HG03064 (cell line): ENCODE results near the gene VMP1.
"Not testable (repeated sequence)": the region's sequence is repeated elsewhere in the genome, so short reads cannot be mapped to it uniquely, and the experiment has no call there.

Source experiments
- ATAC-seq: cut with Tn5 transposase; IDR thresholded peaks from one replicate; pipeline ENCODE4 v1.9.1; 2021; ENCODE audit warnings: low read depth; ENCODE audit not compliant: unreplicated experiment

The VMP1 gene

GRCh38 chr17:59776577-59776976, 69.1 kb downstream of the VMP1 start:
- no peak for ATAC-seq

- no peak for ATAC-seq
These were observed 69.6 kb downstream of the VMP1 start for GRCh38 chr17:59777033-59777432.

DNA sequence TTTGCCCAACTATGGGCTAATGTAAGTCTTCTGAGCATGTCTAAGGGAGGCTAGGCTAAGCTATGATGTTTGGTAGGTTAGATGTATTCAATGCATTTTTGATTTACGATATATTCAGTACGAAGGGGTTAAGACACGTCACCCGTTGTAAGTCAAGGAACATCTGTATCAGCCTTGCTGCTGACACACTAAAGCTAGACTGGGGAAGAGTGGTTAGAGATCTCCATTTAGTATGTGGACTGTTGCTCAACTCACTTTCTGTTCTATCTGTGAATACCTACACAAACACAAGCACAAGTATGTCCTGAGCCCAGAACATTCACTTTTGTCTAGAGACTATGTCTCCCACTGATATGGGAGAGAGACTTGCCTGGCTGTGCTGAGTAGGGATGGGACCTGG, 71.5 kb downstream of the VMP1 start:
- no peak for ATAC-seq

GRCh38 chr17:59779521-59779920, 72.1 kb downstream of the VMP1 start:
- no peak for ATAC-seq

- not testable (repeated sequence) for ATAC-seq
These were observed 73.1 kb downstream of the VMP1 start for GRCh38 chr17:59780548-59780947.

GRCh38 chr17:59783221-59784047, 76.0 kb downstream of the VMP1 start:
- ATAC-seq: no peak

DNA sequence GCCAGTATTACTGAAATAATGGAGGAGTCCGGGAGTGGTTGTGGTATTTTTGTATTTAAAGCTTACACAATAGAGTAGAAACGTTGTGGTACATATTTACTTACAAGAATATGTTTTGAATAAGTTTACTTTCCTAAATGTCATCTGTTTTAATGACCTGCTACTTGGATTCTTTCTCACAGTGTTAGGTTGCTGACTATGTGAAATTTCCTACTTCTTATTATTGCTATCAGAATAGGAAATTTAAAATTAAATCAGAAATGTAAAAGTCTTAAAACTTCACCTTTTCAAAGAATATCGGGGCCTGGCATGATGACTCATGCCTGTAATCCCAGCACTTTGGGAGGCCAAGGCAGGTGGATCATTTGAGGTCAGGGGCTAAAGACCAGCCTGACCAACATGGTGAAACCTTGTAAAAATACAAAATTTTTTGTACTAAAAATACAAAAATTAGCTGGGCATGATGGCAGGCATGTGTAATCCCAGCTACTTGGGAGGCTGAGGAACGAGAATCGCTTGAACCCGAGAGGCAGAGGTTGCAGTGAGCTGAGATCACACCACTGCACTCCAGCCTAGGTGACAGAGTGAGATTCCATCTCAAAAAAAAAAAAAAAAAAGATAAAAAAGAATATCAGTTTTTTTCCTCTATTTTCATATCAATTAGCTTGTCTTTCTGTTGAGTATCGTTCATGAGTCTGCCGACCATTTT, 77.8 kb downstream of the VMP1 start:
- no peak for ATAC-seq

DNA sequence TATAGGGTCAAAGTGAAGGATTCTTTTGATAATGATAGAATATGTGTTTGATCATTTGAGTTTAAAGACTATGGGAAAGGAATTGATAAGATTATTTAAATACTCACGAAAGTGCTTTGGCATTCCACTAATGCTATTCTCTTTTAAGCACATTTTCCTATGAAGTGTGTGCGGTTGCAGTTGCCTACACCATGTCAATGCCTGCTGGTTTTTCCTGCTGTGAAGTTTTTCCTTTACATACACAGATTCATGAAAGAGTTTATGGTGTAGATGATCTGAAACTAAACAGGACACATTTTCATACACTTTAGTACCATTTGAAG, 78.7 kb downstream of the VMP1 start:
- ATAC-seq: no peak

DNA sequence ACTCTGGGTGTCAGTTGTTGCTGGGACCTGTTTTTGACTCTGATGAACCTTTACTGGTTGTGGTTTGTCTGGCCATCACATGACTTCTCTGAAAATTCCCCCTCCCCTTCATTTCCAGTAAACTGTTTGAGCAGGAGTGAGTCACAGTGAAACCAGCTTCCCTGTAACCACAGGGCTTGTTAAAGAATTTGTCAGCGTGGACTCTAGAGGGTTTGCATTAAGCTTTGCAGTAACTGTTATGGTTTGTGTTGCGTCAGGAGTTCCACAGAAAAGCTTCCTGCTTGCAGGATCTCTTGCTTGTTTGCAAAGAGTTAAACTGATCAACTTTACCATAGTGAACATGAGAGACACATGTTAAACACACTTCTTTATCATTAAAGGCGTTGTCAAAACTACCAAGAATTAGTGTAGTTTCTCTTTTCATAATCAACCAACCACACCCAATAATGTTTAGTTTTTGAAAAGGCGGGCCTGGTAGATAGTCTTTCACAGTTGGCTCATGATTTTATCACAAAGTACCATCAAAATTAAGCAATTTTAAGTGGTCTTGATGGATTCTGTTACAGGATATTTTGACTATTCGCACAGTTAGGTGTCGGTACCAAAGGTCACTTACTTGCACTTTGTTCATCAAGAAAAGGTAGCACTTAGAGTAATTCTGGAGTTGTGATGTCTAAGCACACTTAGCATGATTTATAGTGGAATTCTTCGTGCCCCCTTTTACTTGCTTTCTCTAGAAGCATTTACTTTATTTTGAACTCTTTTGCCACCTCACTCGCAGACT, 79.3 kb downstream of the VMP1 start:
- peak; percentile 90 for ATAC-seq

- not testable (repeated sequence) for ATAC-seq
These were observed 82.4 kb downstream of the VMP1 start for GRCh38 chr17:59789849-59790248.

GRCh38 chr17:59790418-59790817, 83.0 kb downstream of the VMP1 start:
- ATAC-seq: not testable (repeated sequence)

DNA sequence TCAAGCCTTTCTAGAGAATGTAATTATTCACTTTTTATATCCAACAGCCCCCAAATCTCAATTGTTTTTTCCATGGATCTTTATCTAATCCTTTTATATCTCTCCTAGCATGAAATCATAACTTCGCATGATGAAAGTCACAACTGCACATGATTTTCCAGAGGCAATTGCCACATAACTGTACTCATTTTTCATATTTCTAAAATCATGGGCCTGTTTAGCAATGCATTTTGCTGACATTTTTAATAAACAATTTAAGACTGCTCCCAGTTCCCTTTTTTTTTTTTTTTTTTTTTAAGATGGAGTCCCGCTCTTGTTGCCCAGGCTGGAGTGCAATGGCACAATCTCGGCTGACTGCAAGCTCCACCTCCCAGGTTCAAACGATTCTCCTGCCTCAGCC, 83.5 kb downstream of the VMP1 start:
- no peak for ATAC-seq

DNA sequence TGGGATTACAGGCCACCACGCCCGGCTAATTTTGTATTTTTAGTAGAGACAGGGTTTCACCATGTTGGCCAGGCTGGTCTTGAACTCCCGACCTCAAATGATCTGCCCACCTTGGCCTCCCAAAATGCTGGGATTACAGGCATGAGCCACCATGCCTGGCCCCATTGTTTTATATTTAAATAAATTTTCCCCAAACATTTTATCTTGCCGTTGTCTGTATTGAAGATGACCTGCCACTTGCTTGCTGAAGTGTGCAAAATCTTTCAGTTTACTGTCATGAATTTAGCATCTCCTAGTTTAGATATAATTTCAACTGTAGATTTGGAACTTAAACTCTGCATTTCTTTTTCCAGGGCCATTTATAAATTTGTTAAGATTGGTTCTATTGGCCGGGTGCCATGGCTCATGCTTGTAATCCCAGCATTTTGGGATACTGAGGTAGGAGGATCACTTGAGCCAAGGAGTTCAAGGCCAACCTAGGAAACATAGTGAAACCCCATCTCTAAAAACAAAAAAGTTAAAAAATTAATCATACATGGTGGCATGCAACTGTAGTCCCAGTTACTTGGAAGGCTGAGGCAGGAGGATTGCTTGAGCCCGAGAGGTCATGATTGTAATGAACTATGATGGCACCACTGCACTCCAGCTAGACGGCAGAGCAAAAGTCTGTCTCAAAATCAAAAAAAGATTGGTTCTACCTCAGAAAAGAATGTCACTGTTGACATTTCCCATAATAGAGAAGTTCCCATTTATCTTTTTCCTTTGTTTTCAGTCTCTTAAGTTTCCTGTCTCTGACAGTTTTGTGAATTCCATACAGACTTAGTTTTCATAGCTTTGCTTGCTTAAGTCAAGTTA, 84.4 kb downstream of the VMP1 start:
- no peak for ATAC-seq

DNA sequence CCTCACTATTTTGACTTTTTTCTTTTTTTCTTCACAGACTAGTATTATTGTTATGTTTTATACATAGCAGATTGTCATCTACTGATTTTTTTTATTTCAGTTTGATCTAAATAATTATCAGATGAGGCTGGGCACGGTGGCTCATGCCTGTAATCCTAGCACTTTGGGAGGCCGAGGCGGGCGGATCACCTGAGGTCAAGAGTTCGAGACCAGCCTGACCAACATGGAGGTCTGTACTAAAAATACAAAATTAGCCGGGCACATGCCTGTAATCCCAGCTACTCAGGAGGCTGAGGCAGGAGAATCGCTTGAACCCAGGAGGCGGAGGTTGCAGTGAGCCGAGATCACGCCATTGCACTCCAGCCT, 85.0 kb downstream of the VMP1 start:
- not testable (repeated sequence) for ATAC-seq

DNA sequence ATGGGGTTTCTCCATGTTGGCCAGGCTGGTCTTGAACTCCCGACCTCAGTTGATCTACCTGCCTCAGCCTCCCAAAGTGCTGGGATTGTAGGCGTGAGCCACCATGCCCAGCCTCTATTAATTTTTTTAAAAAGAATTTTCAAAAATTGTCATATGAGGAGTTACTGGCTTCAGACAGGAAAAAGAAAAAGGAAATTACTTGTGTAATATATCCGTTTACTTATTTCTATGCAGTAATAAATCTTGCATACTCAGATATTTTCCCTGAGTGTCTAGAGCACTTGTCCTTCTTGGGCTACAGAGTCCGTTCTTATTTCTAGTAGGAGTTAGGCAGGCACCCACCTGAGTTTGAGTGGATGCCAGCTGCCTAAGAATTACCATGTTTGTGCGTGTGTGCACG, 85.8 kb downstream of the VMP1 start:
- ATAC-seq: no peak

GRCh38 chr17:59796138-59796537, 88.7 kb downstream of the VMP1 start:
- no peak for ATAC-seq

GRCh38 chr17:59796785-59797205, 89.3 kb downstream of the VMP1 start:
- ATAC-seq: no peak

GRCh38 chr17:59798111-59798510, 90.7 kb downstream of the VMP1 start:
- no peak for ATAC-seq

DNA sequence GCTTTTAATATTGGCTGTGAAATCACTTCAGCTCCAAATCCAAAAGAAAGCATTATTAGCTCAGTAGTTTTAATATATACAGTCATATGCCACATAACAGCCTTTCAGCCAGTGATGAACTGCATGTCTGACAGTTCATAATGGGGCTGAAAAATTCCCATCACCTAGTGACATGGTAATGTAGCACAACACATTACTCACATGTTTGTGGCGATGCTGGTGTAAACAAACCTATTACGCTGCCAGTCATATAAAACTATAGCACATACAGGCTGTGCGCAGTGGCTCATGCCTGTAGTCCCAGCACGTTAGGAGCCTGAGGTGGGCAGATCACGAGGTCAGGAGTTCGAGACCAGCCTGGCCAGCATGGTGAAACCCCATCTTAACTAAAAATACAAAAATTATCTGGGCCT, 93.1 kb downstream of the VMP1 start:
- no peak for ATAC-seq

DNA sequence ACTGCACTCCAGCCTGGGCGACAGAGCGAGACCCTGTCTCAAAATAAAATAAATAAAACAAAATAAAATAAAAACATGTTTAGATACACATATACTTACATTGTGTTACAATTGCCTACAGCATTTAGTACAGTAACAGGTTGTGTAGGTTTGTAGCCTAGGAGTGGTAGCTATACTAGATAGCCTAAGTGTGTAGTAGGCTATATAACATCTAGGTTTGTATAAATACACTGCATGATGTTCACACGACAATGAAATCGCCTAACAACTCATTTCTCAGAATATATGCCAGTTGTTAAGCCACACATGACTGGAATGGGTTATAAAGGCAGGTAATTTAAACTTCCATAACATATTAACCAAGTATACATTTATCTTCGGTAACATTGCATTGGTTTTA, 94.7 kb downstream of the VMP1 start:
- no peak for ATAC-seq
